ENCODE results near the gene COQ8A. TPM values are rescaled to one million over a fixed set of nuclear protein-coding genes. Genes with fewer than 3 reads are reported as not detected.

COQ8A gene
- total RNA-seq, 2 donors from 2014 or later: 116 to 134 TPM

- no peaks in the 10 kb centered on the region for H3K36me3 ChIP-seq (replicated peaks in 1 of 2; ENCODE audit: insufficient read depth in 1 of 2, low read depth in 2 of 2)
- H3K27me3 ChIP-seq: no peaks in the 10 kb centered on the region
- TF ChIP-seq CTCF (IDR thresholded peaks at IDR 0.05) (no peak), POLR2A (IDR thresholded peaks at IDR 0.05) (no peak)
- DNase-seq (no peak), ATAC-seq (no peak)
- intact Hi-C loops (cut with DNase I): no loop called here
- no peaks in the 10 kb centered on the region for H3K9me3 ChIP-seq
- peaks cover 89% of the 10 kb centered on the region for H3K4me1 ChIP-seq
- no peak overlapping the region for H3K4me3 ChIP-seq
- no peak overlapping the region for H3K27ac ChIP-seq
- WGBS, 2 donors: 87 to 88% methylated on average over 3 of the region's 3 CpGs
These were observed 9.3 kb downstream of the COQ8A start for GRCh38 chr1:226949401-226949800.

- no peak for TF ChIP-seq POLR2A (IDR thresholded peaks at IDR 0.05)
- no peak for TF ChIP-seq CTCF (IDR thresholded peaks at IDR 0.05)
- Histone ChIP-seq H3K9me3 (no peaks in the 10 kb centered on the region), H3K27me3 (no peaks in the 10 kb centered on the region), H3K27ac (no peak overlapping the region), H3K36me3 (replicated peaks in 1 of 2; ENCODE audit: insufficient read depth in 1 of 2, low read depth in 2 of 2) (no peaks in the 10 kb centered on the region), H3K4me1 (peaks cover 87% of the 10 kb centered on the region), H3K4me3 (no peak overlapping the region)
- DNase-seq (no peak), ATAC-seq (no peak)
- WGBS, 2 donors: 94 to 100% methylated on average over 1 of the region's 1 CpG
- intact Hi-C loops (cut with DNase I): no loop called here
These were observed 10.2 kb downstream of the COQ8A start for GRCh38 chr1:226950316-226950715.

- intact Hi-C loops (cut with DNase I): no loop called here
- H3K4me3 ChIP-seq: no peak overlapping the region
- H3K9me3 ChIP-seq: no peaks in the 10 kb centered on the region
- whole genome bisulfite sequencing, 2 donors: 86% methylated on average over 3 to 6 of the region's 6 CpGs
- H3K4me1 ChIP-seq: peaks cover 82% of the 10 kb centered on the region
- TF ChIP-seq POLR2A (IDR thresholded peaks at IDR 0.05) (no peak), CTCF (IDR thresholded peaks at IDR 0.05) (no peak)
- H3K27me3 ChIP-seq: no peaks in the 10 kb centered on the region
- DNase-seq (no peak), ATAC-seq (no peak)
- H3K27ac ChIP-seq: no peak overlapping the region
- H3K36me3 ChIP-seq (replicated peaks in 1 of 2; ENCODE audit: insufficient read depth in 1 of 2, low read depth in 2 of 2): no peaks in the 10 kb centered on the region
These were observed 10.8 kb downstream of the COQ8A start for GRCh38 chr1:226950871-226951270.

- no peak for DNase-seq
- no peaks in the 10 kb centered on the region for H3K36me3 ChIP-seq (replicated peaks in 1 of 2; ENCODE audit: insufficient read depth in 1 of 2, low read depth in 2 of 2)
- no peaks in the 10 kb centered on the region for H3K9me3 ChIP-seq
- peak overlapping the region in 1 of 4 donors; percentile 7 for H3K27ac ChIP-seq
- intact Hi-C loops (cut with DNase I): no loop called here
- TF ChIP-seq POLR2A (IDR thresholded peaks at IDR 0.05) (no peak), CTCF (IDR thresholded peaks at IDR 0.05) (no peak)
- 72 to 86% methylated on average over 12 of the region's 12 CpGs for WGBS, 2 donors
- H3K4me1 ChIP-seq: peaks cover 76% of the 10 kb centered on the region
- no peak for ATAC-seq
- H3K4me3 ChIP-seq: no peak overlapping the region
- no peaks in the 10 kb centered on the region for H3K27me3 ChIP-seq
These were observed 11.4 kb downstream of the COQ8A start for GRCh38 chr1:226951286-226952117.

- TF ChIP-seq POLR2A (IDR thresholded peaks at IDR 0.05) (no peak), CTCF (IDR thresholded peaks at IDR 0.05) (no peak)
- H3K27me3 ChIP-seq: no peaks in the 10 kb centered on the region
- DNase-seq (no peak), ATAC-seq (no peak)
- 90 to 94% methylated on average over 3 of the region's 3 CpGs for WGBS, 2 donors
- intact Hi-C loops (cut with DNase I): no loop called here
- no peak overlapping the region for H3K27ac ChIP-seq
- H3K4me3 ChIP-seq: no peak overlapping the region
- no peaks in the 10 kb centered on the region for H3K36me3 ChIP-seq (replicated peaks in 1 of 2; ENCODE audit: insufficient read depth in 1 of 2, low read depth in 2 of 2)
- peaks cover 73% of the 10 kb centered on the region for H3K4me1 ChIP-seq
- no peaks in the 10 kb centered on the region for H3K9me3 ChIP-seq
These were observed 12.0 kb downstream of the COQ8A start for GRCh38 chr1:226952118-226952441.
